Loucy (cell line): ENCODE data around the gene KLK6.

Experiments used
- H2AFZ ChIP-seq: fragments of 200-600 bp; sonication (generic); 2 replicates; pipeline ENCODE4 v1.6.0; 2016; ENCODE audit warnings: antibody characterized with exemption, mild to moderate bottlenecking, low read length, moderate library complexity
- H3F3A ChIP-seq: fragments of 200-600 bp; 2 replicates; pipeline ENCODE4 v1.6.0; 2016; ENCODE audit warnings: antibody characterized with exemption, low read depth, mild to moderate bottlenecking
- H3K27me3 ChIP-seq: fragments of 200-600 bp; sonication (generic); 2 replicates; pipeline ENCODE4 v1.6.1; 2014; ENCODE audit warnings: low read length, mild to moderate bottlenecking; ENCODE audit not compliant: insufficient read depth, poor library complexity, severe bottlenecking
- H3K36me3 ChIP-seq: fragments of 200-600 bp; sonication (generic); 2 replicates; pipeline ENCODE4 v1.6.1; 2016; ENCODE audit warnings: low read length; ENCODE audit not compliant: insufficient read depth
- H3K4me1 ChIP-seq: fragments of 200-600 bp; sonication (generic); 2 replicates; pipeline ENCODE4 v1.5.1; 2014; ENCODE audit warnings: low read length, mild to moderate bottlenecking; ENCODE audit not compliant: insufficient read depth, poor library complexity, severe bottlenecking
- H3K4me2 ChIP-seq: fragments of 200-600 bp; sonication (generic); 2 replicates; pipeline ENCODE4 v1.6.0; 2014; ENCODE audit warnings: antibody characterized with exemption, low read length, low read depth, mild to moderate bottlenecking; ENCODE audit not compliant: poor library complexity, severe bottlenecking
- H3K4me3 ChIP-seq: fragments of 200-600 bp; sonication (generic); 2 replicates; pipeline ENCODE4 v1.5.1; 2014; ENCODE audit warnings: low read length, mild to moderate bottlenecking, mixed read lengths; ENCODE audit not compliant: poor library complexity, severe bottlenecking
- H3K79me2 ChIP-seq: fragments of 200-600 bp; sonication (generic); 2 replicates; pipeline ENCODE4 v1.6.1; 2014; ENCODE audit warnings: low read length; ENCODE audit not compliant: insufficient read depth
- H3K9ac ChIP-seq: fragments of 200-600 bp; sonication (generic); 2 replicates; pipeline ENCODE4 v1.6.0; 2014; ENCODE audit warnings: mild to moderate bottlenecking, low read depth, low read length, moderate library complexity; ENCODE audit not compliant: poor library complexity, severe bottlenecking
- H3K9me2 ChIP-seq: fragments of 200-600 bp; sonication (generic); replicated peaks from 2 replicates; pipeline ENCODE4 v1.6.1; 2016; ENCODE audit warnings: low read depth, low read length, mixed read lengths
- H3K9me3 ChIP-seq: fragments of 200-600 bp; sonication (generic); 2 replicates; pipeline ENCODE4 v1.6.1; 2014; ENCODE audit warnings: mild to moderate bottlenecking, antibody characterized with exemption, low read length, low read depth; ENCODE audit not compliant: insufficient read depth
- H4K20me1 ChIP-seq: fragments of 200-600 bp; sonication (generic); 2 replicates; pipeline ENCODE4 v1.6.0; 2014; ENCODE audit warnings: antibody characterized with exemption, low read length, mild to moderate bottlenecking; ENCODE audit not compliant: insufficient read depth, poor library complexity, severe bottlenecking
- EZH2phosphoT487 ChIP-seq: fragments of 200-600 bp; IDR thresholded peaks from 2 replicates; pipeline ENCODE4 v1.6.1; 2018; ENCODE audit warnings: antibody characterized with exemption, mild to moderate bottlenecking, moderate library complexity, borderline replicate concordance
- TF ChIP-seq, protein P1 (sequence below): fragments of 200-600 bp; sonication (generic); conservative IDR thresholded peaks from 2 replicates; pipeline ENCODE4 v1.5.1; 2014; ENCODE audit warnings: mild to moderate bottlenecking, antibody characterized with exemption, low read length

Gene KLK6

DNA sequence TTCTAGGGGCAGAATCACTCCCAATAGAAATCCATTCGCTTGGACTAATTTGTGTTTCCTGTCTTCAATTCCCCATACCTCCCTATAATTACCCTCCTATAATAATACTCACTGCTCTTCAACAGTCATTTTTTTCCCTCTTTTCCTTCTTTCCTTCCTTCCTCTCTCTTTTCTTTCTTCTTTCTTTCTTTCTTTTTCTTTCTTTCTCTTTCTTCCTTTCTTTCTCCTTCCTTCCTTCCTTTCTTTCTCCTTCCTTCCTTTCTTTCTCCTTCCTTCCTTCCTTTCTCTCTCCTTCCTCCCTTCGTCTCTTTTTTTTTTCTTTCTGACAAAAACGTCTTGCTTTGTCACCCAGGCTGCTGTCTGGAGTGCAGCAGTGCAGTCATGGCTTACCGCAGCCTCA lies 24.6 kb downstream of the KLK6 start:
- H3K79me2 ChIP-seq = no peaks in the 10 kb centered on the region
- H3K4me2 ChIP-seq = no peak overlapping the region
- H3K4me3 ChIP-seq = no peak overlapping the region
- H3K9ac ChIP-seq = no peak overlapping the region
- no peaks in the 10 kb centered on the region for H3K4me1 ChIP-seq
- no peaks in the 10 kb centered on the region for H3K9me2 ChIP-seq
- no peaks in the 10 kb centered on the region for H3K27me3 ChIP-seq
- H3F3A ChIP-seq = no peaks in the 10 kb centered on the region
- H4K20me1 ChIP-seq = no peaks in the 10 kb centered on the region
- no peaks in the 10 kb centered on the region for H3K9me3 ChIP-seq
- H2AFZ ChIP-seq = no peak overlapping the region
- H3K36me3 ChIP-seq = no peaks in the 10 kb centered on the region
- TF ChIP-seq EZH2phosphoT487 = no peak
- TF ChIP-seq, protein P1, sequence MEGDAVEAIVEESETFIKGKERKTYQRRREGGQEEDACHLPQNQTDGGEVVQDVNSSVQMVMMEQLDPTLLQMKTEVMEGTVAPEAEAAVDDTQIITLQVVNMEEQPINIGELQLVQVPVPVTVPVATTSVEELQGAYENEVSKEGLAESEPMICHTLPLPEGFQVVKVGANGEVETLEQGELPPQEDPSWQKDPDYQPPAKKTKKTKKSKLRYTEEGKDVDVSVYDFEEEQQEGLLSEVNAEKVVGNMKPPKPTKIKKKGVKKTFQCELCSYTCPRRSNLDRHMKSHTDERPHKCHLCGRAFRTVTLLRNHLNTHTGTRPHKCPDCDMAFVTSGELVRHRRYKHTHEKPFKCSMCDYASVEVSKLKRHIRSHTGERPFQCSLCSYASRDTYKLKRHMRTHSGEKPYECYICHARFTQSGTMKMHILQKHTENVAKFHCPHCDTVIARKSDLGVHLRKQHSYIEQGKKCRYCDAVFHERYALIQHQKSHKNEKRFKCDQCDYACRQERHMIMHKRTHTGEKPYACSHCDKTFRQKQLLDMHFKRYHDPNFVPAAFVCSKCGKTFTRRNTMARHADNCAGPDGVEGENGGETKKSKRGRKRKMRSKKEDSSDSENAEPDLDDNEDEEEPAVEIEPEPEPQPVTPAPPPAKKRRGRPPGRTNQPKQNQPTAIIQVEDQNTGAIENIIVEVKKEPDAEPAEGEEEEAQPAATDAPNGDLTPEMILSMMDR = no peak

DNA sequence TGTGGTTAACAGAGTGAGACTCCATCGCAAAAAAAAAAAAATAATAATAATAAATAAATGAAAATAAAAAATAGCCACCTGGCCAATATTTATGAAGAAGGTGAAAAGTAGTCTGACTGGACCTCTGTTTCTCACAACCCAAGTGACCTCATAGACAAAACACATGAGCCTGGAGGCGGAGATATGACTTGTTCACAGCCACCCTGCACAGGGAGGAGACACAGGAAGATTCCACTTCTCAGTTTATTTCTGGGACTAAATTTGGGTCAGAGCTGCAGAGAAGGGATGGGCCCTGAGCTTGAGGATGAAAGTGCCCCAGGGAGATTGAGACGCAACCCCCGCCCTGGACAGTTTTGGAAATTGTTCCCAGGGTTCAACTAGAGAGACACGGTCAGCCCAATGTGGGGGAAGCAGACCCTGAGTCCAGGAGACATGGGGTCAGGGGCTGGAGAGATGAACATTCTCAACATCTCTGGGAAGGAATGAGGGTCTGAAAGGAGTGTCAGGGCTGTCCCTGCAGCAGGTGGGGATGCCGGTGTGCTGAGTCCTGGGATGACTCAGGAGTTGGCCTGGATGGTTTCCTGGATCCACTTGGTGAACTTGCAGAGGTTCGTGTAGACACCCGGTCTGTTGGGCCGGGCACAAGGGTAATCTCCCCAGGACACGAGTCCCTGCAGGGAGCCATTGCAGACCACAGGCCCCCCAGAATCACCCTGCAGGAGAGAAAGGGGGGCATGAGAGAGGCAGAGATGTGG lies 26.1 kb downstream of the KLK6 start:
- Histone ChIP-seq H2AFZ (no peak overlapping the region), H3K4me1 (no peaks in the 10 kb centered on the region), H3K9ac (no peak overlapping the region), H3K9me3 (no peaks in the 10 kb centered on the region), H4K20me1 (no peaks in the 10 kb centered on the region), H3K4me3 (no peak overlapping the region), H3K4me2 (no peak overlapping the region), H3F3A (no peaks in the 10 kb centered on the region), H3K9me2 (no peaks in the 10 kb centered on the region), H3K36me3 (no peaks in the 10 kb centered on the region), H3K79me2 (no peaks in the 10 kb centered on the region), H3K27me3 (no peaks in the 10 kb centered on the region)
- TF ChIP-seq, protein P1 = no peak
- TF ChIP-seq EZH2phosphoT487 = no peak

DNA sequence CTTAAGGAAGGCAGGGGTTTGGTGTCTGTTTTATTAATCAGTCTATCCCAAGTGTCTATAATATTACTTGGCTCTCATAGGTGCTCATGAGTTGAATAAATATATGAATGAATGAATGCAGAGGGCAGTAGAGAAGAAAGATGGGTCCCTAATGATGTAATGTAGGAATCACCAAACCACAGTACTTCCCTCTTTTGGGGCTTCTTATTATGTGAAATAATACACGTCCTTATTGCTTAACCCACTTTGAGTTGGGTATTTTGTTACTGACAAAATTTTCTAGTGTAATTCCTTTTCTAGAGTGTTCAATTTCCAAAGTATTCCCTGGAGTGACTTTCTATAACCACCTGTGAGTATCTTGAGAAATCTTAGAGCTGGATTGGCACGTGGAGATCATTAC lies 29.8 kb downstream of the KLK6 start:
- Histone ChIP-seq H3K4me2 (no peak overlapping the region), H3K9me3 (no peaks in the 10 kb centered on the region), H3K9ac (no peak overlapping the region), H3K79me2 (no peaks in the 10 kb centered on the region), H3K27me3 (no peaks in the 10 kb centered on the region), H3K9me2 (no peaks in the 10 kb centered on the region), H3K4me1 (no peaks in the 10 kb centered on the region), H3K4me3 (no peak overlapping the region), H4K20me1 (no peaks in the 10 kb centered on the region), H2AFZ (no peak overlapping the region), H3K36me3 (no peaks in the 10 kb centered on the region), H3F3A (no peaks in the 10 kb centered on the region)
- TF ChIP-seq, protein P1 = no peak
- no peak for TF ChIP-seq EZH2phosphoT487
